Measurements from ENCODE around the gene POLR2B. TPM values are rescaled to one million over a fixed set of nuclear protein-coding genes. Genes with fewer than 3 reads are reported as not detected.

The POLR2B gene
- polyA plus RNA-seq, 1 experiment: 163 TPM

DNA sequence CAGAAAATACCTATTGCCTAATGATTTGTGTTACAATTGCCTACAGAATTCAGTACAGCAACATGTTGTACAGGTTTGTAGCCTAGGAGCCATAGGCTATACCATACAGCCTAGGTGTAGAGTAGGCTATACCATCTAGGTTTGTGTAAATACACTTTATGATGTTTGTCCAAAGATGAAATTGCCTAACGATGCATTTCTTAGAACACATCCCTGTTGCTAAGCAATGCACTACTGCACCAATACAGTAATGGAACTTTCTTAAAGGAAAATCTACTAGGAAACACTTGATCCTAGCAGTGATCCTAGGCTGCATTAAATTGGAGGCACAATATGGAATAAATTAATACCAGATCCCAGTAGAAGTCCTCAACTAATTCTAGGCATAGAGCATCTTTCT lies 19.6 kb upstream of the POLR2B start:
- H3K27me3 ChIP-seq (ENCODE audit: control insufficient read depth, insufficient read depth, low read length): no peaks in the 10 kb centered on the region
- TF ChIP-seq, protein P1, sequence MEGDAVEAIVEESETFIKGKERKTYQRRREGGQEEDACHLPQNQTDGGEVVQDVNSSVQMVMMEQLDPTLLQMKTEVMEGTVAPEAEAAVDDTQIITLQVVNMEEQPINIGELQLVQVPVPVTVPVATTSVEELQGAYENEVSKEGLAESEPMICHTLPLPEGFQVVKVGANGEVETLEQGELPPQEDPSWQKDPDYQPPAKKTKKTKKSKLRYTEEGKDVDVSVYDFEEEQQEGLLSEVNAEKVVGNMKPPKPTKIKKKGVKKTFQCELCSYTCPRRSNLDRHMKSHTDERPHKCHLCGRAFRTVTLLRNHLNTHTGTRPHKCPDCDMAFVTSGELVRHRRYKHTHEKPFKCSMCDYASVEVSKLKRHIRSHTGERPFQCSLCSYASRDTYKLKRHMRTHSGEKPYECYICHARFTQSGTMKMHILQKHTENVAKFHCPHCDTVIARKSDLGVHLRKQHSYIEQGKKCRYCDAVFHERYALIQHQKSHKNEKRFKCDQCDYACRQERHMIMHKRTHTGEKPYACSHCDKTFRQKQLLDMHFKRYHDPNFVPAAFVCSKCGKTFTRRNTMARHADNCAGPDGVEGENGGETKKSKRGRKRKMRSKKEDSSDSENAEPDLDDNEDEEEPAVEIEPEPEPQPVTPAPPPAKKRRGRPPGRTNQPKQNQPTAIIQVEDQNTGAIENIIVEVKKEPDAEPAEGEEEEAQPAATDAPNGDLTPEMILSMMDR (IDR thresholded peaks at IDR 0.05; ENCODE audit: low read depth, low read length): no peak
- no peaks in the 10 kb centered on the region for H3K9me3 ChIP-seq (ENCODE audit: control insufficient read depth, insufficient read depth, low read length)
- CTCF ChIA-PET: interaction anchor here (0.7 kb wide), 1 partner anchor 74 kb away, joined by 4 read pairs; no protein-coding TSS in a partner anchor
- DNase-seq (ENCODE audit: low read depth, low spot score): no peak
- H3K4me3 ChIP-seq (ENCODE audit: low read depth, low read length): no peak overlapping the region
- POLR2A ChIA-PET: no interaction called here
- H3K27ac ChIP-seq (ENCODE audit: low read depth, low read length): no peak overlapping the region

DNA sequence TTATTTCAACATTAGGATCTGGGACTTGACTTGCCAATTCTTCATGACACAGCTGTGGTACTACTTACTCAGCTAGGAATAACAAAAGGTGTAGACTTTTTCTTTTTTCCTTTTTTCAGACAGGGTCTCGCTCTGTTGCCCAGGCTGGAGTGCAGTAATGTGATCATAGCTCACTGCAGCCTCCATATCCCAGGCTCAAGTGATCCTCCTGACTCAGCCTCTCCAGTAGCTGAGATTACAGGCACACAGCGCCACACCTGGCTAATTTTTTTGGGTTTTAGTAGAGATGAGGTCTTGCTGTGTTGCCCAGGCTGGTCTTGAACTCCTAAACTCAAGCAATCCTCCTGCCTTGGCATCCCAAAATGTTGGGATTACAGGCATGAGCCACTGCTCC lies 17.6 kb upstream of the POLR2B start:
- Histone ChIP-seq H3K27ac (ENCODE audit: low read depth, low read length) (no peak overlapping the region), H3K27me3 (ENCODE audit: control insufficient read depth, insufficient read depth, low read length) (no peaks in the 10 kb centered on the region), H3K9me3 (ENCODE audit: control insufficient read depth, insufficient read depth, low read length) (no peaks in the 10 kb centered on the region), H3K4me3 (ENCODE audit: low read depth, low read length) (no peak overlapping the region)
- ChIA-PET CTCF (interaction anchor here (0.7 kb wide), 1 partner anchor 331 kb away, joined by 3 read pairs; no protein-coding TSS in a partner anchor), POLR2A (interaction anchor here (0.8 kb wide), 1 partner anchor 17 kb away, joined by 4 read pairs; the partner anchor contains the start of genes NOA1 and POLR2B)
- TF ChIP-seq, protein P1 (IDR thresholded peaks at IDR 0.05; ENCODE audit: low read depth, low read length): no peak
- DNase-seq (ENCODE audit: low read depth, low spot score): no peak

DNA sequence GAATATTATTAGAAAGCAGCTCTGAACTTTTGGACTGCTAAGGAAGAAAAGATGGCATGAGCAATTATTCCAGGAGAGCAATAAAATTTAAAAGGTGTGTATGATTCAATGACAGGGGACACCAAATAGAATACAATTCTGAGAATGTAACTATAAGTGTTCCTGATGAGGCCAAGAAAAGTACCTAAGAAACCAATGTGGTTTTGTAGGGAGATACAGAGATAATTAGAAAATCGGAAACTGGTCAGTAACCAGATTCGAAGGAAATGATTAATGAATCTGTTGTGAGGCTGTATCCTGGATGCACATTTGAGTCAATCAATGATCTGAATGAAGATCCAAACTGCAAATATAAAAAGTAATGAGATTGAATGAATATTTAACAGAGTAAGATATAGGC lies 7.3 kb upstream of the POLR2B start:
- no peak for DNase-seq (ENCODE audit: low read depth, low spot score)
- ChIA-PET POLR2A (no interaction called here), CTCF (no interaction called here)
- Histone ChIP-seq H3K27ac (ENCODE audit: low read depth, low read length) (no peak overlapping the region), H3K9me3 (ENCODE audit: control insufficient read depth, insufficient read depth, low read length) (no peaks in the 10 kb centered on the region; the same call in 1 of the 2 replicates), H3K27me3 (ENCODE audit: control insufficient read depth, insufficient read depth, low read length) (no peaks in the 10 kb centered on the region), H3K4me3 (ENCODE audit: low read depth, low read length) (no peak overlapping the region)
- TF ChIP-seq, protein P1 (IDR thresholded peaks at IDR 0.05; ENCODE audit: low read depth, low read length): no peak

DNA sequence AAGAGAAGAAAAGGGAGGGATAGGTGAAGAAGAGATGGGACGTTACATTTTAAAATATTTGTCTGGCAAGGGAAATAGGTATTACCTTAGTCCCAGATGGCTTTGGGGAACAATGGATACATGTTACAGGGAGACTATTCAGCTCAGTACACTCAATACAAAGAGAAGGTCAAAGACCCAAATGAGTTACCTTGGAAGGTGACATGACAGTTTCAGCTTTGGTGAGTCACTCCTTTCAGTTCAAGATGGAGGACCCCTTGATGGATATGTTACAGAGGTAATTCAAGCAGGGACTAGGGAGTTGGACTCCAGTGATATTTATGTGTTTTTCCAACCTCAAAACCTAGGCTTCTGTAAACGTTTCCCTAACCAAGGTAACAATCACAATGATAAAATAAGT lies 6.3 kb upstream of the POLR2B start:
- Histone ChIP-seq H3K27ac (ENCODE audit: low read depth, low read length) (no peak overlapping the region), H3K4me3 (ENCODE audit: low read depth, low read length) (no peak overlapping the region), H3K27me3 (ENCODE audit: control insufficient read depth, insufficient read depth, low read length) (no peaks in the 10 kb centered on the region), H3K9me3 (ENCODE audit: control insufficient read depth, insufficient read depth, low read length) (no peaks in the 10 kb centered on the region; the same call in 1 of the 2 replicates)
- ChIA-PET CTCF (no interaction called here), POLR2A (no interaction called here)
- DNase-seq (ENCODE audit: low read depth, low spot score): no peak
- TF ChIP-seq, protein P1 (IDR thresholded peaks at IDR 0.05; ENCODE audit: low read depth, low read length): no peak

DNA sequence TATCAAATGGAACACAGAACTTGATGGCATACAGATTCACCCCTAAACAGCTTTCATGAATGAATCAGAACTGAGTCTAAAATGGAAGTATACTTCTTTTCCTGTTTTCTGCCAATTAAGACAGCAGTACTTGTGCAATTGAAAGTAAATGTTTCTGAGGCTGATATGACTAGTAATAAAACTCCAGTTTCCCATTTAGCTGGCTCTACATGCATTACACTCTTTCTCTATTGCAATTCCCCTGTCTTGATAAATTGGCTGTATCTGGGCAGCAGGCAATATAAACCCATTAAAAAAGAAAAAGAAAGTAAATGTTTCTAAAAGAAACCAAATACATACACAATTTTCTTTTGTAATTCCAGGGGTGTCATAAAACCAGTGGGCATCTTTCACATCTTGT lies 5.9 kb upstream of the POLR2B start:
- ChIA-PET CTCF (no interaction called here), POLR2A (no interaction called here)
- TF ChIP-seq, protein P1 (IDR thresholded peaks at IDR 0.05; ENCODE audit: low read depth, low read length): no peak
- Histone ChIP-seq H3K4me3 (ENCODE audit: low read depth, low read length) (no peak overlapping the region), H3K9me3 (ENCODE audit: control insufficient read depth, insufficient read depth, low read length) (no peaks in the 10 kb centered on the region; the same call in 1 of the 2 replicates), H3K27ac (ENCODE audit: low read depth, low read length) (no peak overlapping the region), H3K27me3 (ENCODE audit: control insufficient read depth, insufficient read depth, low read length) (no peaks in the 10 kb centered on the region)
- no peak for DNase-seq (ENCODE audit: low read depth, low spot score)
